ENCODE measurements around the gene HTRA1. TPM values are rescaled to one million over a fixed set of nuclear protein-coding genes. Genes with fewer than 3 reads are reported as not detected.

HTRA1 gene
- total RNA-seq, result 49.6 and 64.0 TPM in 2 replicates

GRCh38 chr10:122461367-122461728 is at the start of gene HTRA1:
HTRA1 (plus strand) TSS chr10:122461553; CDS start chr10:122461653, 100 bp downstream.

GRCh38 chr10:122454603-122455080 is 6.7 kb upstream of the HTRA1 start, which contains the start of gene ARMS2:
ARMS2 (plus strand) TSS chr10:122454653; CDS start chr10:122454728, 75 bp downstream.

GRCh38 chr10:122560279-122560804 is 99.0 kb downstream of the HTRA1 start, which contains the start of gene DMBT1:
DMBT1 (plus strand) TSS chr10:122560754; CDS start chr10:122560771, 17 bp downstream.

Other genes starting within 250 kb of the HTRA1 start
- not detected in 2 replicates for gene BTBD16, start 190.3 kb upstream of the HTRA1 start, total RNA-seq
- gene PLEKHA1, start 86.8 kb upstream of the HTRA1 start, total RNA-seq, result 5.3 and 8.6 TPM in 2 replicates
- not detected in 2 replicates for gene ARMS2, start 6.9 kb upstream of the HTRA1 start, total RNA-seq
- not detected in 2 replicates for gene DMBT1, start 99.2 kb downstream of the HTRA1 start, total RNA-seq
- not detected in 2 replicates for gene C10orf120, start 238.3 kb downstream of the HTRA1 start, total RNA-seq

Measured in myometrial cell (primary cell).